Measurements from ENCODE around the gene PROZ. TPM values are rescaled to one million over a fixed set of nuclear protein-coding genes. Genes with fewer than 3 reads are reported as not detected.

PROZ gene
- total RNA-seq, 1 donor: not detected

GRCh38 chr13:113138792-113139551 is 19.5 kb upstream of the PROZ start:
- no peak overlapping the region for H3K4me3 ChIP-seq (ENCODE audit: low read depth, low read length)
- DNase-seq (ENCODE audit: low read depth): no peak
- no peak for TF ChIP-seq CTCF (IDR thresholded peaks at IDR 0.05; ENCODE audit: insufficient read depth, low read length)

- no peak for DNase-seq (ENCODE audit: low read depth)
- no peak for TF ChIP-seq CTCF (IDR thresholded peaks at IDR 0.05; ENCODE audit: insufficient read depth, low read length)
Observed at GRCh38 chr13:113139577-113139976, 18.9 kb upstream of the PROZ start.

GRCh38 chr13:113140677-113141600 is 17.5 kb upstream of the PROZ start:
- no peak overlapping the region for H3K4me3 ChIP-seq (ENCODE audit: low read depth, low read length)
- TF ChIP-seq CTCF (IDR thresholded peaks at IDR 0.05; ENCODE audit: insufficient read depth, low read length): no peak
- no peak for DNase-seq (ENCODE audit: low read depth)

More at GRCh38 chr13:113139577-113139976, 18.9 kb upstream of the PROZ start:
- no peak overlapping the region for H3K4me3 ChIP-seq (ENCODE audit: low read depth, low read length)

GRCh38 chr13:113141601-113141970 is 16.9 kb upstream of the PROZ start:
- no peak overlapping the region for H3K4me3 ChIP-seq (ENCODE audit: low read depth, low read length)
- TF ChIP-seq CTCF (IDR thresholded peaks at IDR 0.05; ENCODE audit: insufficient read depth, low read length): no peak
- DNase-seq (ENCODE audit: low read depth): no peak

- no peak overlapping the region for H3K4me3 ChIP-seq (ENCODE audit: low read depth, low read length)
- TF ChIP-seq CTCF (IDR thresholded peaks at IDR 0.05; ENCODE audit: insufficient read depth, low read length): no peak
- no peak for DNase-seq (ENCODE audit: low read depth)
Observed at GRCh38 chr13:113142876-113143275, 15.6 kb upstream of the PROZ start.

- DNase-seq (ENCODE audit: low read depth): no peak
- no peak for TF ChIP-seq CTCF (IDR thresholded peaks at IDR 0.05; ENCODE audit: insufficient read depth, low read length)
- H3K4me3 ChIP-seq (ENCODE audit: low read depth, low read length): no peak overlapping the region
Observed at GRCh38 chr13:113143466-113144254, 14.8 kb upstream of the PROZ start.

All from fibroblast of the aortic adventitia (primary cell).